SU-DHL-6 (cell line): ENCODE measurements around the gene UNC5A.

Source experiments
- CTCF ChIP-seq: fragments of 200-600 bp; sonication (generic); IDR thresholded peaks from one replicate; pipeline ENCODE4 v1.5.1; 2017; ENCODE audit warnings: antibody characterized with exemption, mild to moderate bottlenecking, low read length, moderate library complexity; ENCODE audit not compliant: insufficient read depth, poor library complexity, severe bottlenecking
- EZH2phosphoT487 ChIP-seq: fragments of 200-600 bp; sonication (generic), shearing (Covaris generic); conservative IDR thresholded peaks from 2 replicates; pipeline ENCODE4 v1.6.1; 2018; ENCODE audit warnings: mild to moderate bottlenecking, antibody characterized with exemption, low read length, moderate library complexity, mixed read lengths

- TF ChIP-seq CTCF (no peak), EZH2phosphoT487 (no peak)
These were observed 76.2 kb downstream of the UNC5A start for GRCh38 chr5:176886336-176887251.
